Measurements from ENCODE around the gene HARS1. TPM values are rescaled to one million over a fixed set of nuclear protein-coding genes. Genes with fewer than 3 reads are reported as not detected.

The HARS1 gene
- total RNA-seq, 4 donors from 2014 or later: 73.3 to 87.0 (median 79.2) TPM

DNA sequence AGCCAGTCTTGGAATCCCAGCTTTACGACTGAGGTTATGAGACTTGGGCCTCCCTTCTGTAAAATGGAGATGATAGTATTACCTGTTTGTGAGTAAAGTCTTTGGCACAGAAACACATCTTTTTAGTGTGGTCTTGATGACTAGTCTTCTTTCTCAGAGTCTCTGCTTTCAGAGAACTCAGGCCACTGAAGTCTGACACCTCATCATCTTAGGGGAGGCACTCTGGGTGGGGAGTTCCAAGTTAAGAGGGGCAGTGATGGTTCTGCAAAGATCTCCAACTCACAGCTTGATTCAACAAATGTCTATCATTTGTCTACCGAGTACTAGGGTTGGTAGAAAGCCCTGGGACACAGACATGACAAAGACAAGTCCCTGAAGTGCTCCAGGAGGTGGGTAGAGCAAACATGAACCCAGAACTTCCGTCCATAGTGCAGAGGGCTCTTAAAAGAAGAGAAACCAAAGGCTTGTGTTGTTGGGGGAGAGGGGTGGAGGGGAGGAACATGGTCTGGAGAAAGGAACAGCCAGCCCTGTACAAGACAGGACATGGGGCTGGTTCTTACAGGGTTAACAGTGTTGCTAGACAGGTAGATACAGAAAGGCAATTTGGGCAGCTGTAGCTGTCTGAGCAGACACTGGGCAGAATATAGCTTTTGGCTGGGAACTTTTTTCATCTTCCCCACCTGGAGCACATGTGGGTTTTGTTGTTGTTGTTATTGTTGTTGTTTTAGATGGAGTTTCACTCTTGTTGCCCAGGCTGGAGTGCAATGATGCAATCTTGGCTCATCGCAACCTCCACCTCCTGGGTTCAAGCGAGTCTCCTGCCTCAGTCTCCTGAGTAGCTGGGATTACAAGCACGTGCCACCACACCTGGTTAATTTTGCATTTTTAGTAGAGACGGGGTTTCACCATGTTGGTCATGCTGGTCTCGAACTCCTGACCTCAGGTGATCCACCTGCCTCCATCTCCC, 55.6 kb downstream of the HARS1 start:
- H3K4me1 ChIP-seq: peaks cover 39% of the 10 kb centered on the region
- H3K36me3 ChIP-seq: no peaks in the 10 kb centered on the region
- 95% methylated on average over 8 of the region's 8 CpGs for WGBS
- no peak overlapping the region for H3K27ac ChIP-seq
- no peaks in the 10 kb centered on the region for H3K9me3 ChIP-seq
- TF ChIP-seq POLR2AphosphoS5 (IDR thresholded peaks at IDR 0.05) (no peak), EP300 (IDR thresholded peaks at IDR 0.05) (no peak)
- no peak overlapping the region for H3K4me3 ChIP-seq
- H3K27me3 ChIP-seq: no peaks in the 10 kb centered on the region
- no peak for DNase-seq (ENCODE audit: low spot score in 2 of 2)

DNA sequence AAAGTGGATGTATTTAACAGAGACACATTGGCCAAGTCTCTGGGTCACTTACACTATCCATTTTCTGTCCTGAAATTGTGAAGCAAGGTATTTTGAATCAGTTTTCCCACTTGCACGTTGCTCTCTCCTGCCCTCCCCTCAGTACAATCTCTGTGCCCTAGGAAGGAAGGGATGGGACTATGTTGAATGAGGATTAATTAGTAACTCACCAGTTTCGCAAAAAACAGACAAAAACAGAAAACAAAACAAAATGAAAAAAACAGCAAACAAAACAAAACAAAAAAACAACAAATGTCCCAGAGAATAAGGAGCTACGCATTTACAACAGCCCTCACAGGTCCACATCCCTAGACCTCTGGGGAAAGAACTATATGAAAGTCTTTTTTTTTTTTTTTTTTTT, 57.1 kb downstream of the HARS1 start:
- DNase-seq (ENCODE audit: low spot score in 2 of 2): no peak
- peaks cover 27% of the 10 kb centered on the region for H3K4me1 ChIP-seq
- no peak overlapping the region for H3K4me3 ChIP-seq
- no peak overlapping the region for H3K27ac ChIP-seq
- no peaks in the 10 kb centered on the region for H3K9me3 ChIP-seq
- TF ChIP-seq POLR2A (IDR thresholded peaks at IDR 0.05): no peak
- WGBS: 72% methylated on average over 3 of the region's 3 CpGs
- H3K27me3 ChIP-seq: no peaks in the 10 kb centered on the region
- no peaks in the 10 kb centered on the region for H3K36me3 ChIP-seq

DNA sequence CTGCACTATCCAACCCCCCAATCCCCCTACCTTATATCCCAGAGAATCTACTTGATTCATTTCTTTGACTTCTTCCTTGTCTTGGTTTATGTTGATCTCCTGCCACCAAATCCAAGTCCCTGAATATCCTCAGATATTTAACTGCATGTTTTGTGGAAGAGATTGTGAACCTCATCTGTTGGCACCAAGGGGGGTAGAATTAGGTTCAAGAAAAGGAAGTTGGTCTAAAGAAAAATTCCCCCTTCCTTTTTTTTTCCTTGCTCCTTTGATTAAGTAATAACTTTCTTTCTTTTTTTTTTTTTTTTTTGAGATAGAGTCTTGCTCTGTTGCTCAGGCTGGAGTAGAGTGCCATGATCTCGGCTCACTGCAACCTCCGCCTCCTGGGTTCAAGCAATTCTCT, 57.7 kb downstream of the HARS1 start:
- H3K27me3 ChIP-seq: no peaks in the 10 kb centered on the region
- H3K27ac ChIP-seq: peak overlapping the region; percentile 70

DNA sequence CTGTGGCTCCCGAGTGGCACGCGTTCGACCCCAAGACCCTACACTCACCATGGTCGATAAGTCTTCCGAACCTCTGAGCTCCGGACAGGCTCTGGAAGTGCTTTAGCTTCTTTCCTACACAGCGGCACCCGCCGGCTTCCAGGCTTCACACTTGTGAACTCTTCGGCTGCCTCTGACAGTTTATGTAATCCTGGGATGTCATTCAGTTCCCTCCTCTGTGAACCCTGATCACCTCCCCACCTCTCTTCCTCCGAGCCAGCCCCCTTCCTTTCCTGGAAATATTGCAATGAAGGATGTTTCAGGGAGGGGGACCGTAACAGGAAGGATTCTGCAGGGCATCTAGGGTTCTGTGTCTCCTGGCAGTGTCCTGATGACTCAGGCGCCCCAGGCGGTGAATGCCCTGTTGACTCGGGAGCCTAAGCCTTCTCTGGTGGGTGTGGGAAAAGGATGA, 58.1 kb downstream of the HARS1 start, which contains the start of gene CD14:
Gene CD14, minus strand, starts transcription at position 155 of the 451 bp plus-strand sequence. Its CDS starts 104 bp downstream, at position 51.
- peak; percentile 82 to 86 for DNase-seq (ENCODE audit: low spot score in 2 of 2)
- no peaks in the 10 kb centered on the region for H3K27me3 ChIP-seq
- peak within 1 kb of the TSS; percentile 53 for H3K4me3 ChIP-seq
- no peaks in the 10 kb centered on the region for H3K9me3 ChIP-seq
- peaks cover 21% of the 10 kb centered on the region for H3K4me1 ChIP-seq
- H3K36me3 ChIP-seq: no peaks in the 10 kb centered on the region
- 2% methylated on average over 16 of the region's 16 CpGs for WGBS
- TF ChIP-seq POLR2AphosphoS5 (IDR thresholded peaks at IDR 0.05) (peak in 1 of 3 donors; percentile 18), EP300 (IDR thresholded peaks at IDR 0.05) (no peak)
- H3K27ac ChIP-seq: peak within 1 kb of the TSS; percentile 70

More for the DNA sequence above, 57.7 kb downstream of the HARS1 start:
- no peak for DNase-seq (ENCODE audit: low spot score in 2 of 2)
- Histone ChIP-seq H3K4me1 (peaks cover 23% of the 10 kb centered on the region), H3K36me3 (no peaks in the 10 kb centered on the region), H3K4me3 (peak overlapping the region; percentile 53), H3K9me3 (no peaks in the 10 kb centered on the region)
- whole genome bisulfite sequencing: 88% methylated on average over 2 of the region's 2 CpGs
- no peak for TF ChIP-seq POLR2A (IDR thresholded peaks at IDR 0.05)
- TF ChIP-seq POLR2AphosphoS5 (IDR thresholded peaks at IDR 0.05): no peak
- TF ChIP-seq EP300 (IDR thresholded peaks at IDR 0.05): no peak
- TF ChIP-seq, protein P1, sequence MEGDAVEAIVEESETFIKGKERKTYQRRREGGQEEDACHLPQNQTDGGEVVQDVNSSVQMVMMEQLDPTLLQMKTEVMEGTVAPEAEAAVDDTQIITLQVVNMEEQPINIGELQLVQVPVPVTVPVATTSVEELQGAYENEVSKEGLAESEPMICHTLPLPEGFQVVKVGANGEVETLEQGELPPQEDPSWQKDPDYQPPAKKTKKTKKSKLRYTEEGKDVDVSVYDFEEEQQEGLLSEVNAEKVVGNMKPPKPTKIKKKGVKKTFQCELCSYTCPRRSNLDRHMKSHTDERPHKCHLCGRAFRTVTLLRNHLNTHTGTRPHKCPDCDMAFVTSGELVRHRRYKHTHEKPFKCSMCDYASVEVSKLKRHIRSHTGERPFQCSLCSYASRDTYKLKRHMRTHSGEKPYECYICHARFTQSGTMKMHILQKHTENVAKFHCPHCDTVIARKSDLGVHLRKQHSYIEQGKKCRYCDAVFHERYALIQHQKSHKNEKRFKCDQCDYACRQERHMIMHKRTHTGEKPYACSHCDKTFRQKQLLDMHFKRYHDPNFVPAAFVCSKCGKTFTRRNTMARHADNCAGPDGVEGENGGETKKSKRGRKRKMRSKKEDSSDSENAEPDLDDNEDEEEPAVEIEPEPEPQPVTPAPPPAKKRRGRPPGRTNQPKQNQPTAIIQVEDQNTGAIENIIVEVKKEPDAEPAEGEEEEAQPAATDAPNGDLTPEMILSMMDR (IDR thresholded peaks at IDR 0.05): no peak

DNA sequence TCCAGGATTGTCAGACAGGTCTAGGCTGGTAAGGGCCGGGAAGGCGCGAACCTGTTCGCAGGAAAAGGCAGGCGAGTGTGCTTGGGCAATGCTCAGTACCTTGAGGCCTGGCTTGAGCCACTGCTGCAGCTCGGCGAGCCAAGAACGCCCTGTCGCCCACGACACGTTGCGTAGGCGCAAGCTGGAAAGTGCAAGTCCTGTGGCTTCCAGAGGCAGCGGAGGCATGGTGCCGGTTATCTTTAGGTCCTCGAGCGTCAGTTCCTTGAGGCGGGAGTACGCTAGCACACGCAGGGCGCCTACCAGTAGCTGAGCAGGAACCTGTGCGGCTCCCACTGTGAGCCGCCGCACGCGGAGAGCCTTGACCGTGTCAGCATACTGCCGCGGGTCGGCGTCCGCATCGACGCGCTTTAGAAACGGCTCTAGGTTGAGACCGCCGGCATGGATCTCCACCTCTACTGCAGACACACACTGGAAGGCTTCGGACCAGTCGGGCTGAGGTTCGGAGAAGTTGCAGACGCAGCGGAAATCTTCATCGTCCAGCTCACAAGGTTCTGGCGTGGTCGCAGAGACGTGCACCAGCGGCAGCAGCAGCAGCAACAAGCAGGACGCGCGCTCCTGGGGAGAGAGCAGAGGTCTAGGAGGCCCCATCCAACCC, 58.7 kb downstream of the HARS1 start:
- H3K4me3 ChIP-seq: peak overlapping the region; percentile 53
- TF ChIP-seq, protein P1 (IDR thresholded peaks at IDR 0.05): no peak
- no peak for TF ChIP-seq POLR2A (IDR thresholded peaks at IDR 0.05)
- no peak for TF ChIP-seq POLR2AphosphoS5 (IDR thresholded peaks at IDR 0.05)
- no peak for TF ChIP-seq EP300 (IDR thresholded peaks at IDR 0.05)
- H3K27me3 ChIP-seq: no peaks in the 10 kb centered on the region
- peak; percentile 75 to 82 for DNase-seq (ENCODE audit: low spot score in 2 of 2)
- no peaks in the 10 kb centered on the region for H3K9me3 ChIP-seq
- H3K4me1 ChIP-seq: peaks cover 21% of the 10 kb centered on the region
- no peaks in the 10 kb centered on the region for H3K36me3 ChIP-seq
- 2% methylated on average over 10 of the region's 51 CpGs for WGBS
- H3K27ac ChIP-seq: peak overlapping the region; percentile 70

DNA sequence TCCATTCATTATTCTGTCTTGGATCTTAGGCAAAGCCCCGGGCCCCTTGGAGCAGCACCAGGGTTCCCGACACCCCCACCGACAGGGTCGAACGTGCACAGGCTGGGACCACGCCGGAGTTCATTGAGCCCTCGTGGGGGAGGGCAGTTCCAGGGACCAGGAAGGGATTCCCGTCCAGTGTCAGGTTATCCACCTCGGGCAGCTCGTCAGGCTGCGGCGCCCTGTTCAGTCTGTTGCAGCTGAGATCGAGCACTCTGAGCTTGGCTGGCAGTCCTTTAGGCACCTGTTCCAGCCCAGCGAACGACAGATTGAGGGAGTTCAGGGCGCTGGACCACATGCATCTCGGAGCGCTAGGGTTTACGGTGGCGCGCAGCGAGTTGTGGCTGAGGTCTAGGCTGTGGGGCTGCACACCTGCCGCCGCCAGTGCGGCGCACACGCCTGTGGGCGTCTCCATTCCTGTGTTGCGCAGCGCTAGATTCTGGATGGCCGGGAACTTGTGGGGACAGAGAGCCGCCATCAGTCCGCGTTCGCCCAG, 59.3 kb downstream of the HARS1 start:
- Histone ChIP-seq H3K4me3 (peak overlapping the region; percentile 53), H3K36me3 (no peaks in the 10 kb centered on the region), H3K4me1 (peaks cover 21% of the 10 kb centered on the region), H3K27ac (peak overlapping the region; percentile 70), H3K27me3 (no peaks in the 10 kb centered on the region), H3K9me3 (no peaks in the 10 kb centered on the region)
- WGBS: 14% methylated on average over 15 of the region's 36 CpGs
- DNase-seq (ENCODE audit: low spot score in 2 of 2): no peak
- TF ChIP-seq POLR2AphosphoS5 (IDR thresholded peaks at IDR 0.05): no peak
- TF ChIP-seq, protein P1 (IDR thresholded peaks at IDR 0.05): no peak
- no peak for TF ChIP-seq EP300 (IDR thresholded peaks at IDR 0.05)
- no peak for TF ChIP-seq POLR2A (IDR thresholded peaks at IDR 0.05)
